ENCODE measurements around the gene PDE4D. TPM values are rescaled to one million over a fixed set of nuclear protein-coding genes. Genes with fewer than 3 reads are reported as not detected.

PDE4D gene
- total RNA-seq, 1 donor from 2014 or later, result 39.2 TPM

GRCh38 chr5:59558501-59558900 is 335.0 kb downstream of the PDE4D start:
- no peak for DNase-seq (ENCODE audit: low read depth)
- no peaks in the 10 kb centered on the region for H3K27me3 ChIP-seq (ENCODE audit: control insufficient read depth, insufficient read depth, low read length)
- H3K36me3 ChIP-seq (ENCODE audit: control insufficient read depth, insufficient read depth, low read length), result no peaks in the 10 kb centered on the region
- no peak overlapping the region for H3K4me3 ChIP-seq (ENCODE audit: low read depth, low read length)
- TF ChIP-seq, protein P1, sequence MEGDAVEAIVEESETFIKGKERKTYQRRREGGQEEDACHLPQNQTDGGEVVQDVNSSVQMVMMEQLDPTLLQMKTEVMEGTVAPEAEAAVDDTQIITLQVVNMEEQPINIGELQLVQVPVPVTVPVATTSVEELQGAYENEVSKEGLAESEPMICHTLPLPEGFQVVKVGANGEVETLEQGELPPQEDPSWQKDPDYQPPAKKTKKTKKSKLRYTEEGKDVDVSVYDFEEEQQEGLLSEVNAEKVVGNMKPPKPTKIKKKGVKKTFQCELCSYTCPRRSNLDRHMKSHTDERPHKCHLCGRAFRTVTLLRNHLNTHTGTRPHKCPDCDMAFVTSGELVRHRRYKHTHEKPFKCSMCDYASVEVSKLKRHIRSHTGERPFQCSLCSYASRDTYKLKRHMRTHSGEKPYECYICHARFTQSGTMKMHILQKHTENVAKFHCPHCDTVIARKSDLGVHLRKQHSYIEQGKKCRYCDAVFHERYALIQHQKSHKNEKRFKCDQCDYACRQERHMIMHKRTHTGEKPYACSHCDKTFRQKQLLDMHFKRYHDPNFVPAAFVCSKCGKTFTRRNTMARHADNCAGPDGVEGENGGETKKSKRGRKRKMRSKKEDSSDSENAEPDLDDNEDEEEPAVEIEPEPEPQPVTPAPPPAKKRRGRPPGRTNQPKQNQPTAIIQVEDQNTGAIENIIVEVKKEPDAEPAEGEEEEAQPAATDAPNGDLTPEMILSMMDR (IDR thresholded peaks at IDR 0.05; ENCODE audit: insufficient read depth, low read length, poor library complexity, severe bottlenecking), result no peak

GRCh38 chr5:59557572-59557971 is 336.0 kb downstream of the PDE4D start:
- no peaks in the 10 kb centered on the region for H3K27me3 ChIP-seq (ENCODE audit: control insufficient read depth, insufficient read depth, low read length)
- H3K4me3 ChIP-seq (ENCODE audit: low read depth, low read length), result no peak overlapping the region
- TF ChIP-seq, protein P1 (IDR thresholded peaks at IDR 0.05; ENCODE audit: insufficient read depth, low read length, poor library complexity, severe bottlenecking), result no peak
- no peaks in the 10 kb centered on the region for H3K36me3 ChIP-seq (ENCODE audit: control insufficient read depth, insufficient read depth, low read length)
- no peak for DNase-seq (ENCODE audit: low read depth)

DNA sequence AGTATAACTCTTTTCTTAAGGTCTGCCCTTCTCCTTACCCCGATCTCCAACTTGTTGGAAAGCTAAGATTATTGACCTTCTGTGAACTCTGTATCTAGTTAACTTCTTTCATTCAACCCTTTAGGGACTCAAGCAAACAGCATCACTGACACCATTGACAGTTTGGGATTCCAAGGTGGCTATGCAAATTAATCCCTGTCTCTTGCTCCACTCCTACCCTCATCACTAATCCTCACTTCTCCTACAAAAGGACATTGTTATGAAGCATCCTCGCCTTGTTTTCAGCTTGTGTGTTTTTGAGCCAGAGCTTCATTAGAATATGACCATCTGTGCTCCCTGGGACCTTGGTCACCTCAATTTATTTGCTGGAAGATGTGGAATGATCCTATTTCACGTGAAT is 337.9 kb downstream of the PDE4D start:
- DNase-seq (ENCODE audit: low read depth), result no peak
- H3K36me3 ChIP-seq (ENCODE audit: control insufficient read depth, insufficient read depth, low read length), result no peaks in the 10 kb centered on the region
- no peaks in the 10 kb centered on the region for H3K27me3 ChIP-seq (ENCODE audit: control insufficient read depth, insufficient read depth, low read length)
- H3K4me3 ChIP-seq (ENCODE audit: low read depth, low read length), result no peak overlapping the region
- TF ChIP-seq, protein P1 (IDR thresholded peaks at IDR 0.05; ENCODE audit: insufficient read depth, low read length, poor library complexity, severe bottlenecking), result no peak

GRCh38 chr5:59554501-59554900 is 339.0 kb downstream of the PDE4D start:
- Histone ChIP-seq H3K36me3 (ENCODE audit: control insufficient read depth, insufficient read depth, low read length) (no peaks in the 10 kb centered on the region), H3K4me3 (ENCODE audit: low read depth, low read length) (no peak overlapping the region), H3K27me3 (ENCODE audit: control insufficient read depth, insufficient read depth, low read length) (no peaks in the 10 kb centered on the region)
- no peak for DNase-seq (ENCODE audit: low read depth)
- TF ChIP-seq, protein P1 (IDR thresholded peaks at IDR 0.05; ENCODE audit: insufficient read depth, low read length, poor library complexity, severe bottlenecking), result no peak

DNA sequence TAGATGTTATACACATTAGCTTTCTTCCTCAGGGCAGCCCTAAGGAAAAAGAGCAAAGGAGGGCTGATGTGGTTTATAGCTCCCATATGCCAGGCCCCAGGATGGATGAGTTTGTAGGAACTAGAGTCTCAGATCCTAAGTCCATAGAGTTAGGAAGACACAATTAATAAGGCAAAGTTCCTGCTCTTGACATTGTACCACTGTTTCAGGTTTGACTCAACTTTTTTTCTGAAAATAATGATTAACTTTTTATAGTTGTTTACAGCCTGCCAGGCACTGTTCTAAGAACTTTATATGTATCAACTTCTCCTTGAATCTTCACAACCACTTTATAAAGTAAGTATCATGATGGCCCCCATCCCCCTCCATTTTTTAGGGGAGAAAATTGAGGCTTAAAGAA is 339.5 kb downstream of the PDE4D start:
- DNase-seq (ENCODE audit: low read depth), result no peak
- TF ChIP-seq, protein P1 (IDR thresholded peaks at IDR 0.05; ENCODE audit: insufficient read depth, low read length, poor library complexity, severe bottlenecking), result no peak
- Histone ChIP-seq H3K36me3 (ENCODE audit: control insufficient read depth, insufficient read depth, low read length) (no peaks in the 10 kb centered on the region), H3K4me3 (ENCODE audit: low read depth, low read length) (no peak overlapping the region), H3K27me3 (ENCODE audit: control insufficient read depth, insufficient read depth, low read length) (no peaks in the 10 kb centered on the region)

- TF ChIP-seq, protein P1 (IDR thresholded peaks at IDR 0.05; ENCODE audit: insufficient read depth, low read length, poor library complexity, severe bottlenecking), result no peak
- DNase-seq (ENCODE audit: low read depth), result no peak
- Histone ChIP-seq H3K36me3 (ENCODE audit: control insufficient read depth, insufficient read depth, low read length) (no peaks in the 10 kb centered on the region), H3K27me3 (ENCODE audit: control insufficient read depth, insufficient read depth, low read length) (no peaks in the 10 kb centered on the region), H3K4me3 (ENCODE audit: low read depth, low read length) (no peak overlapping the region)
These were observed 344.6 kb downstream of the PDE4D start for GRCh38 chr5:59548807-59549357.

All from kidney epithelial cell (primary cell).